ENCODE data around the gene WWOX.
A peak's percentile ranks its signal among the peaks of the same experiment; 100 is the strongest.

Gene WWOX

DNA sequence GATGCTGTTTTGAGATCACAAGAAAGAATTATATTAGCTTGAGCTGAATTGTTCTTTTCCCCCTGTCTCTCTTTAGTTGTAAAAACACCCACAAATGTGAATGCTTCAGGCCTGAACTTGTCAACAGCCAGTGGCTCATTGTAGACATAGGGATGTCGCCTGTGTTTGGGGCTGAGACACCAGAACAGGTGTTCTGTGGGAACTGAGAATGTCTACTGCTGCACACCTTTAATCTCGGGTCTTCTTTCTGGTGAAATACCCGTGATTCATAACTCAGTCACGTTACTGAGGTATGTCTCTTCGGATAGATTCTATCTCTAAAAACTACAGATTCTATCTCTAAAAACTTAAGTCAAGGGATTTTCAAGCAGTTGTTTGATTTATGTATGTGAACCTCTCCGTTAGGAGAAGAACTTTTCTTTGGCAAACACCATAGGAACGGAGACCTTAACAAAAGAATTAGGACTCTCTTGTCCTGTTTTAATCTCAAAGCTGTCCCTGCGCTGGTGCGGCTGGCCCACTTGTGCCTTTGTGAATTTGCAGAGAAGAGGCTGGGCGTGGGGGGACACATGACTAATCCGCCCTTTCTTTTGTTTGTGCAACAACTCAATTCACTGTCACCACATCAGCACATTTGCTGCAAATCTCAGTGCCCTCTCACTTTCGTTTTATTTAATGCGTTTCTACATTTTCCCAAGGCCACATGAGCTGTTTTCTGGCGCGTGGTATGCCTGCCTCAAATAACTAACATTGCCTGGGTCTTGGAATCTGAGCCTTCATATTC lies 858.1 kb downstream of the WWOX start:
- no peak for DNase-seq (ENCODE audit: low spot score)

DNA sequence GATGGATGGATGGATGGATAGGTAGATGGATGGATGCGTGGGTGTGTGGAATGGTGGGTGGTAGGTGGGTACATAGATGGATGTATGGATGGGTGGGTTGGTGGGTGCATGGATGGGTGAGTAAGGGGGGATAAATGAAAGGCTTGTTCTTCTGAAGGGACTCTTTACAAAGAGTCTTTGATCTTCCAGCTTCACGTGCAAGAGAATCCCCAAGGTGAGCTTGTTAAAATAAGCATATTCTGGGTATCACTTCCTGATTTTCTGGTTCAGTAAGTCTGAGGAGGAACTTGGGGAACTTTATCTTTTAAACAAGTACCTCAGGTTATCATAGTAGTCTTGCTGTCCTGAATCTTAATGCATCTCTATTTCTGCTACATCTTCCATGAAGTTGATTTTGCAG lies 862.0 kb downstream of the WWOX start:
- DNase-seq (ENCODE audit: low spot score), result no peak

DNA sequence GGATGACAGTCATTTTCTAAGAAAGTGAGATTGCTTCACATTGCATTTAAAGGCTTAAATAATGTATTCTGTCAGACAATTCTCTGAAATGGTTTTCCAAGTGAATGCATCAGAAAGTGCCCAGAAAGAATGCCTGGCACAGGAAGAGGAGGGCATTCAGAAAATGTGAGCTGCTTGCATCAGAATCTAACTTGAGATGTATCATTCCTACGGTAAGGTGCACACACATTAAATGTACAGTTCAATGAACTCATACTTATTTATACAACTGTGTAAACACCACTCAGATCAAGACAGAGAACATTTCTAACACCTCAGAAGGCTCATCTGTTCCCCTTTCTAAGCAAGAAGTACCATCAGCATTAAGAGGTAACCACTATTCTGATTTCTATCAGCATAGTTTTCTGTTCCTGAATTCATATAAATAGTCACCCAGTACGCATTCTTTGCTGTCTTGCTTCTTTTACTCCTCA lies 863.0 kb downstream of the WWOX start:
- DNase-seq (ENCODE audit: low spot score), result no peak

DNA sequence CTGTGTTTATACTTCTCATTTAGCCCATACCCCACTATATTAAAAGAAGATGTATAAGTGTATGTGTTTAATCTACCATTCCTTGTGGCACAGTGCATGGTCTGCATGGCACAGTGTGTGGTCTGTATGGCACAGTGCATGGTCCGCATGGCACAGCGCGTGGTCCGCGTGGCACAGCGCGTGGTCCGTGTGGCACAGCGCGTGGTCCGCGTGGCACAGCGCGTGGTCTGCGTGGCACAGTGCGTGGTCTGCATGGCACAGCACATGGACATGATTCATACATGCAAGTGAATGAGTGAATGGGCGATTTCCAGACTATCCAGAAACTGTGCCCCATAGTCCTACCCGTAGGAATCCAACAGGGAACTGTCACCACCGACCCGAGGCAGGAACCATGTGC lies 868.5 kb downstream of the WWOX start:
- no peak for DNase-seq (ENCODE audit: low spot score)

DNA sequence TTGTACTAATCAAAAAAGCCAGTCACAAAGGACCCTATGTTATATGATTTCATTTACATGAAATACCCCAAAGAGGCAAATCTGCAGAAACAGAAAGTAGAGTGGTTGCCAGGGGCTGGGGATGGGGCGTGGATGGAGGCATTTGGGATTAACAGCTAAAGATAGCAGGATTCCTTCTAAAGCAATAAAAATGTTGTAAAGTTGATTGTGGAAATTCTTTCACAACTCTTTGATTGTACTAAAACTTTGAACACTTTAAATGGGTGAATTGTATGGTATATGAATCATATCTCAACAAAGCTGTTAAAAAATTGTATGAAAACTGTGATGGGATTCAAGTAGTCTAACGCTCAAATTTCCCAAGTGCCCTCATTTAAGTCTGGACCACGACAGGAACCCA lies 870.3 kb downstream of the WWOX start:
- DNase-seq (ENCODE audit: low spot score), result no peak

DNA sequence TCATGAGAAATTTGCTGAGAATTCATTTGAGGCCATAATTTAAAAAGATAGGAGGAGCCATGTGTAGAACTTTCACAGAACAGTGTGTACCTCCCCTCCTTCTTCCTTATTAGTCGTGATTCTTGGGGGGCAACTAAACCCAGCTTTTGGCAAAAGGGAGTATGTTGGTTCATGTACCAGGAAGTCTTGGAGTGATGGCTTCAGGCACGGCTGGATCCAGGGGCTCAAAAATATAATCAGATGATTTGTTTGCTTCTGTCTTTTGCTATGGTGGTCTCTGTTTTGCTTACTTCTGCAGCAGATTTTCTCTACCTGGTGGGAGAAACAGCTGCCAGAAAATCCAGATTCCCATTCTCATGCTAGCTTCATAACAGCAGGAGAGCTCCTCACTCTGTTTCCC lies 871.2 kb downstream of the WWOX start:
- no peak for DNase-seq (ENCODE audit: low spot score)

DNA sequence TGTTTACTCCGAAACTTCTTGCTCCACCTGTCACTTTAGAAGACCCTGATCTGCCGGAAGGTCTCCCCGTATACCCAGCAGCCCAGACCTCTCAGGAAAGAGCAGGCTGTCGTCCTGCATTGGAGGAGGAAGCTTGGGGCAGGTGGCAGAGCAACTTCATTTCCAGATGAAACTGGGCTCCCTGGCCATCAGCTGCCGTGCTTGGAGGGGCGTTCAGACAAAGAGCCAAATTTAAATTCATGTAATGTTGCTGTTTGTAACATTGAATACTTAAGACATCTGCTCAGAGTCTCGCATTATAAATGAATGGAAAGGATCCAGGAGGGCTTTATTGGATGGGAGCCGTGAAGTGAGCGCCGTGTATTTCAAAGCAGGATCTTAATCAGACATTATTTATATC lies 872.6 kb downstream of the WWOX start:
- DNase-seq (ENCODE audit: low spot score), result no peak

DNA sequence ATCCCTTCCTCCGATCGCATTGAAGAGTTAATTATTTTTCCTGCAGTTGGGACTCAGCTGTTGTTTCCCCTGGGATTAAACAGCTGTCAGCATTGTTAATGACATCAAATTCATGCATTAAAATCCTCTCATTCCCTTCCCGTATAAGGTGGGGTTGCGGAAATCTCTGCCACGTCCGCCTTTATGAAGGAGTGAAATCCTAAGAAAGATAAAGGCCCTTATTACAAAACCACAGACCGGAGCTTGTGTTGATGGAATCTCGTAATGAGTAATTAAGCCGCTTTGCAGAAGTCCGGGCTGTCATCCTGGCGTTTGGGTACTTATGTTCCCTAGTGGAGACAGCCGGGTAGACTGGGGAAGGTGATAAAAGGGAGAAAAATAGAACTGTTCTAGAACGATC lies 873.5 kb downstream of the WWOX start:
- DNase-seq (ENCODE audit: low spot score), result no peak

DNA sequence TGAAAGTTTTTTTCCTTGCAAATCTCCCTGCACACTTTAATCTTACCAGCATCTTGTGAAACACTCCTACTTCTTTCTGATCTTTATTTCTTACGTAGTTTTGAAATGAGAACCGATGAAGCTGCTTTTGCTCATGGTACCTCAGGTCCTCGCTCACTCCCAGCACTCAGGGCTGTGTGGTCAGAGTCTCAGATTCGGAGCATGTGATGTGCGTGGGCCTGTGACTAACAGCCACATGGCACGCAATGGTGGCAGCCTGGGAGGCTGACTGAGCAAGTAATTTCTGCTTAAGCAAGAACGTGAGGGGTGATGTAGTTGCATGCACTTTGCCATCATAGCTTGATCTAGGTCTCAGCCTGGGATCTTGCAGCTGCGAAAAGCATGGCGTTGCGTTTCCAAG lies 876.8 kb downstream of the WWOX start:
- DNase-seq (ENCODE audit: low spot score), result no peak

DNA sequence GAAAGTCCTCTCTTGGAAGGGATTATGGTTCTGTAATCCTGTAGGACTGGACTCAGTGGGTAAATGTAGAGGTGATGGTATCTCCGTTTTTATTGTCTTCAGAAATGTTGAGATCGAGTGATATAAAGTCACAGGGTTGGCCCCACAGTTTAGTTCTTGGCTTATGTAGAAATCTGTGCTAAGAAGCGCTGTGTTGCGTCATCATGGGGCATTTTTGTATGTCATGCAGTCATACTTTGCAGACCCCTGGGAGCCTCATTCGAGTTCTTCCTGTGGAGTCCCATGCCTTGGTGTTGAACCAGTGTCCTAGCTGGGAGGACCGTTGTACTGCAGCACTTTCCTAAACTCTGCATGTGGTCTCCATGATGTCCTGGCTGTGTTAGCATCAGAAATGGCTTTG lies 881.4 kb downstream of the WWOX start:
- no peak for DNase-seq (ENCODE audit: low spot score)

DNA sequence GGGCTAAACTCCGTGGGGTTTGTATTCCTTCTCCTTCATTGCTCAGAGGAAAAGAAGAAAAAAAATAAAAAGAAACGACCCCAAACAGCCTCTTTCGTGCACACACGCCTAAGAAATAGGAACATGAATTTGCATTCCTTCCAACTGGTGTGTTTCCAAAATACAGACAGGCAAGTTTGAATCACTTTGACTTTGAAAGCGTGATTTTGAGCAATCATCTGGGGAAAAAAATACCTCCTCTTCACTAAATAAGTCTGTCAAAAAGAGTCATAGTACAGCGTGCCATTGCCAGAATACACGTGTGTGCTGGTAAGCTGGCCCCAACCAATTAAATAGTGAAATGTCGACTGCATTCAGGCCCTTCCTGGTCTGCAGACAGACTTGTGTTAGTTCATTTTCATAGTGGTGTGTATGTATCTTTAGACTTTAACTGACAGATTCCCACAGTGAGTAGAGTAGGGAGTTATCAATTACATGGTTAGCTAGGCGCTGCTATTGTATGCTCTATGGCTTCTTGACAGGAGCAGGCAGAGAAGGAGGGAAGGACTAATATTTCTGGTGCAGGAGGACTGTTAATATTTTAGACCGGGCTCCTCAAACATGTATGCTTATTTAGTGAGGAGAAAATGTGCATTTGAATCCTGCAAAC lies 882.8 kb downstream of the WWOX start:
- no peak for DNase-seq (ENCODE audit: low spot score)

DNA sequence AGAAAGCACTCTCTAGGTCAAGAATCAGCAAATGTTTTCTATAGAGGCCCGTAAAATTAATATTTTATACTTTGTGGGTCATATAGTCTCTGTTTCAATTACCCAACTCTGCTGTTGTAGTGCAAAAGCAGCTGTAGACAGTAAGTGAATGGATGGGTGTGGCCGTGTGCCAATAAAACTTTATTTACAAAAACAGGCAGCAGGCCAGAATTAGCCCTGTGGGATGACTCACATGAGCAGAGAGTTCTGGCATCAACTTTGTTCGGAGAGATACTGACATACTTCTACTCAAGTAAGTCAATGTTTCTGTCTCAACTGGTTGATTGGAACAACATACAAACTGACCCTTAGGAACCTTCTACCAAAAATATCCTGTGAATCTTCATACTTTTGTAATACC lies 884.9 kb downstream of the WWOX start:
- DNase-seq (ENCODE audit: low spot score), result no peak

DNA sequence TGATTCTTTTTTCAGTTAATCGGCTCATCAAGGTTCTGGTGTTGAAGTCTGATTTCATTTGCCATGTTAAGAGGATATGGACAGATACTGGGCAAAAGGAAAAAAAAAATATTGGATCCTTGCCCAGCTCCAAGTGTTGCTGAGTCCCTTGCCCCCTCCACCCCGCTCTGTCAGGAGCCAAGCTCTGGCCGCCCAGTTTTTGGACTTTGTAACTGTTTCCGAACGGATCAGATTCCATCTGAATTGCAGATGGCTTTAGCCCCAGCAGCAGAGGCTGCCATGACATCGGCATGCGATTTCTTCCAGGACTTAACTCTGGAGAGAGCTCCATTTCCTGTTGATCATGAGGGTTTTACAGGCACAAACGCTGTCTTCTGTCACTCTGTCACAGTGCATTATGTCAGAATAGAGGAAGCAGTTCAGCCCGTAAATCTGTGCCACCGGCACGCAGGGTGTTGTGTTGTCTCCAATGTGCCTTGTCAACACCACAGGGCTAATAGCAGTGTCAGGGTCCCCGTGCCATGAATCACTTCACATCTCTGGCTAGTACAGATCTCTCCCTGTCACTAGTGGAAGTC lies 885.5 kb downstream of the WWOX start:
- DNase-seq (ENCODE audit: low spot score), result no peak

DNA sequence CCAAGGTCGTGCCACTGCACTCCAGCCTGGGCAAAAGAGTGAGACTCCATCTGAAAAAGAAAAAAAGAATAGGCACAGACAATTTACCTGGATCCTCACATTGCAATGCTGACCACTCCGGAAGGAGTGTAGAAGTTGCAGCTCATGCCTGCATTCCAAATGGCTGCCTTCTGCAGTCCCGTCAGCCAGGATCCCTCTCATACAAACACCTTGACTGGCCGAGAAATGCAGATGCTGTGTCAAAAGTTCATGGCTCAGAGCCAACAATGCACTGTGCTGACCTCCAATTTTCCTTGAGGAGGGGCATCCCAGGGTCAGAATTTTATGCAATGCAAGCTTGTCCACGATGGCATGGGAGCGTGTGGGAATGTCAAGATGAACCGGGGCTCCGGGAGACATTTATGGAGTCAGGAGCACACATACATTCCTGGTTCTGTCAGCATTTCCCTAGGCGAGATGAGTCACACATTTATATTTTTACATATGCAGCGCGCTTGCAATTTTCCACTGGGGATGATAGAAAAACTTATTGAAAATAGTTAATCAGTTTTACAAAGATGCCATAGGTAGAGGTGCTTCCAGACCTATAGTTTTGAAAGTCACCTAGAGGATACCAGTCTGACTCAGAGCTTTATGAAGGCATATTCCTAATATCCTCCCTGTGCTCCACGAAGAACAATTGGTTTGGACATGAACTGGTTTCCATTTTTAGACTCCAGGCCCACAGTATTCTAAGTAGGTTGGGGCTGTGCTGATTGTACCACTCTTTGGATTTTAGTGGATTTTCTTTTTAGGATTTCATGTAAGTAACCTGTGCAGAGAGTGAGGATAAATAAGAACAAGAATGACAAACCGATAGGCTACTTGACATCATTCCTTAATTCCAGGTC lies 886.5 kb downstream of the WWOX start:
- no peak for DNase-seq (ENCODE audit: low spot score)

DNA sequence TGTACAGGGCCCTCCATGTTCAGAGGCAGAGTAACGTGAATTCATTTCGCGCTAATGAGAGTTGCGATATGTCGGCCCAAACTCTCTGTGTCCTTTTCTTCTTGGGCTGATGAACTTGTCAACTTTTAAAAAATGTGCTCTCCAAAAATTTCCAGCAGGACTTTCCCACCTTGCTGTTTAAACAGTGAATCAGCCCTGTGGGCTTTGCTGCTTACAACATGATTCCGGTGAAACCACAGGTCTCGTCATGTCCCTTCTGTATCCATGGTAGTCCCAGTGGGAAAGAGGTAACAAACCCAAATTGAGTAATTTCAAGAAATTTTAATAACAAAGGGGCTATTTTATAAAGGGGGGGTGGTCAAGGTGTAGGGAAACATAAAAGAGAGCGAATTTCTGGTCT lies 888.2 kb downstream of the WWOX start:
- DNase-seq (ENCODE audit: low spot score), result no peak

DNA sequence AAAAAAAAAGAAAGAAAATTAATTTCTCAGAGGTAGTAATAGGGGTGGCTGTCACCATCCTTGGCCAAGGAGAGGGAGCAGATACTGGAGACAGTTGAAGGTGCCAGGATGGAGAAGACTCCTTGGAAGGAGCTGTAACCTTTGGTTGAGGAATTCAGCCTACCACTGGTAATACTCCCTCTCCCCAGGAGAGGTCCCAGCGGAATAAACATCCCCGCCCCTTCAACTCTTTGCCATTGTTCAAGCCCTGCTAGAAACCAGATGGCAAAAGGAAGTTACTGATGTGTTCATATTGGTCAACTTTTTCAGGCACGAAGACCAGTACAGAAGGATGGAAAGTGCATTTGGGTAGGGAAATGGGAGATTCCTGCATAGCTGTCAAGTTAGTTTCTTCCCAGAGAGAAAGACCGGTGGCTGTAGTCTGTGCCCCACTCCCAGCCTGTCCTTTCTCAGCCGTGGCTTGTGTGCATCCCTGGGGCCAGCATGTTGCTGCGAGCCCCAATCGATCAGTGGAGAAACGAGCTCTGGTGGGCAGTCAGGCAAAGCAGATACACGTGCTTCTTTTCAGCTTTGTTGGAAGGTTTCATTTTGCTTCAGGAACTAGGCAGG lies 889.0 kb downstream of the WWOX start:
- DNase-seq (ENCODE audit: low spot score), result peak; percentile 65

DNA sequence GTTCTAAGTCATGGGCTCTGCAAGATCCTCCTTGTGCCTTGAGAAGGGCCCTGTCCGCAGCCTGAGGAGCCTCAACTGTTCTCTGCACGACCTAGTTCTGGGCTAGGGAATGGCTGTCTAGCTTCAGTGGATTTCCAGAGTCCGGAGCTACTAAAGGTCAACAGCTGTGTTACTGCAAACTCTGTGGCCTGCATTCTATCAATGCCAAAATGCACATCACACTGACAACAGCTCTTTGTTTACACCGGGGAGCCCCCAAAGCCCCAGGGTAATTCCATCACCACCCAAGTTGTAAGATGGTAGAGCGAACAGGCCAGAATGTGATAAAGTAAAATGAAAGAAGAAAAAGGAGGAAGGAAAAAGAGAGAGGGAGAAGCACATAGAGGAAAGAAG lies 890.9 kb downstream of the WWOX start:
- DNase-seq (ENCODE audit: low spot score), result no peak

DNA sequence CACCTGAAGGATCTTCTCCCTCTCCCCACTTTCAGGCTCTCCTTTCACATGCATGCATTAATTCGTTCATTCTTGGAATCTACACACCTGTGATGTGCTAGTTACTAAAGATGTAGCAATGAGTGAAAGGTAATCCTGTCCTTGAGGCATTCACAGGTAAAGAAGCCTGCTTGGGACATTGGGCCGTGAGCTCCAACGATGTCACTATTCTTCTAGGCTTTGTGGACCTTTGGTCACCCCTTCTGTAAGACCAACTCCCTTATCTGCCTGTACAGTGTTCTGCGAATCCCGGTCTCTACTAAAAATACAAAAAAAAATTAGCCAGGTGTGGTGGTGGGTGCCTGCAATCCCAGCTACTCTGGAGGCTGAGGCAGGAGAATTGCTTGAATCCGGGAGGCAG lies 892.5 kb downstream of the WWOX start:
- no peak for DNase-seq (ENCODE audit: low spot score)

DNA sequence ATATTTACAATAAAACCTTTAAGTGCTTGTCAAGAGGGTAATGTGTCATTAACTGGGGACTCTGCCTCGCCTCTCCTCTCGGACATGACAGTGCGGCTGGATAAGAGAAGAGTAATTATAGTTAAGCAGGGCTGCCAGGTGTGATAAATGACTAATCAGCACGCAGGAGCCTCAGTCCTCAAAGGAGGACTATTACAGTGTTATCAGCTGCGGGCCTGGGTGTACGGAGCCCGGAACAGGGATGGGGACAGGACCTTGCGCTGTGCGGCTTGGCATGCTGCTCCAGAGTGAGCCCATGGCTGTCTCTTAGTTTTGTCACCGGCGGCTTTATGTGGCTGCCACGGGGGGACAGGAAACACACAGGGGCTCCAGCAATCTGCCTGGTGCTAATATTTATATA lies 893.9 kb downstream of the WWOX start:
- no peak for DNase-seq (ENCODE audit: low spot score)

DNA sequence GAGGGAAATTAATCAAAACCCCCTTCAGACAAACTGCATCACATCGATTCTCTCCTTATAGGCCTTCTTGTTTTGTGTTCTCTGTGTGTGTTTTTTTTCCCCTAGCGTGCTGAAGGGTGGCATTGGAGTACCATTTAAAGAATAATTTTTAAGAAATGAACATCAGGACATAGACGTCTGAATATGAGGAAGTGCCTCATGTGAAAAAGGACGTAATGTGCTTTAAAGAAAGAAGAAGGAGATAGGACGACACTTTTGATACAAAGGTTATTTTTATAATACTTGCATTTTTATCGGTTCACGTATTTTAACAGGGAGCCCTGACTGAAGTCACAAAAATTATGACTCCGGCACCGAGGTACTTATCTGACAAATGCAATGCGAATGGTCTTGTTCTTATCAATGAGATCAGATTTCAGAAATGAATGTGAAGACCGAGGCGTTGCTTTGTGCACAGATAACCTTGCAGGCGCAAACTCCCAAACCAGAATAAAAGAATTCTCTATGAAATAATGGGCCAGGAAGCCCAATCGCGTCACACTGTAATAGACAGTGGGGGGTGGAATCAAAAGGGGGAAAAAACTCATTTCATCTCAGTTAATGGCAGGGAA lies 894.8 kb downstream of the WWOX start:
- no peak for DNase-seq (ENCODE audit: low spot score)

DNA sequence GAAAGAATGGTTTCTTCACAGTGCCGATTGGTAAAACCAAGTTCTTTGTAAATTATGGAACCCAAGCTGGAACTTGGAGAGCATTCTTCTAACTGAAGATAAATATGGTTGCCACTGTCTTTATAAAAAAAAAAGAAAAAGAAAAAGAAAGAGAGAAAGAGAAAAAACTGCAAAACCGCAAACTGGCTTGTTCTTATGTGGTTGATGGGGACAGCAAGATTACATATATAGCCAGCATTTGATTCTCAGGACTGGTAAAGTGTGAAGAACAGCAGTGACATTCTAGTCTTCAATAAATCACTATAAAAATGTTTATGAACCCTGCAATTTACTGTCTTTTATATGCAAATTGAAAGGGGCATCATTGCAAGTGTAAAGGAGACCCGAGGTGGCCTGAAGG lies 896.0 kb downstream of the WWOX start:
- no peak for DNase-seq (ENCODE audit: low spot score)

DNA sequence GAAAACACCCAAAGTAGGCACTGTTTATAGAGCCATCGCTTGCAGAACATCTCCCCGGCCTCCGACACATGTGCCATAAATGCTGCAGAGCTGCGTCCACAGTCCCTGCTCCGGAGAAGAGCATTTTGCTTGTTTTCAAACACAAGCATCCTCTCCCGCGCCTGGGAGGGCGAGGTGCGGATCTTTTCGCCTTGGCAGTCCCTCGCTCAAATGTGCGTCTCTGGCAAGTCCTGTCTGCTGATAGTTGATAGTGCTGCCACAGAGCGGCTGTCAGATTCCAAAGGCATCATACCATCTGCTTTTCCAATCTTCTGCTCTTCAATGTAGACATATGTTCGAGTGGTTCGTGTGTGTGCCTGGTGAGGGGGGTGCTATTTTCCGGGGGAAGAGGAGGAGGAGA lies 897.3 kb downstream of the WWOX start:
- DNase-seq (ENCODE audit: low spot score), result no peak
